GM19467 (cell line): ENCODE measurements around the gene MACF1.

Experiments used
- ATAC-seq: cut with Tn5 transposase; IDR thresholded peaks from one replicate; pipeline ENCODE4 v1.9.1; 2021; ENCODE audit warnings: mild to moderate bottlenecking, moderate library complexity; ENCODE audit not compliant: unreplicated experiment

Gene MACF1

DNA sequence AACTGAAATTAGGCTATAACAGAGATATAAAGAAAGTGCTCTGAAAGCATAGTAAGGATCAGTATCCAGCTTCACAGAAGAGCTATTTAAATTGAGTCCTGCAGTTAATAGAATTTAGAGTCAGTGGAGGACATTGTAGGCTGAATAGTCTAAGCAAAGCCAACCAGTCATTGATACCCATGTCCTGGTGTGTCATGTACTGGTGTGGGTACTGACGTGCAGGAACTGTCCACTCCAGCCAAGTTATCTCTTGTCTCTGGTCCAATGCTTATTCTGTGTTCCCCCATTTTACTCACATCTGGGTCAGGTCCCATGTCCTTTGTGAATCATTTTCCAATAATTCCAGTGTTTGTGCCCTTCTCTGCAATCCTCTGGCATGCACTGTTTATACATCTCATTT, 90.0 kb downstream of the MACF1 start:
- ATAC-seq, result no peak

GRCh38 chr1:39295901-39296300, 91.4 kb downstream of the MACF1 start:
- no peak for ATAC-seq

DNA sequence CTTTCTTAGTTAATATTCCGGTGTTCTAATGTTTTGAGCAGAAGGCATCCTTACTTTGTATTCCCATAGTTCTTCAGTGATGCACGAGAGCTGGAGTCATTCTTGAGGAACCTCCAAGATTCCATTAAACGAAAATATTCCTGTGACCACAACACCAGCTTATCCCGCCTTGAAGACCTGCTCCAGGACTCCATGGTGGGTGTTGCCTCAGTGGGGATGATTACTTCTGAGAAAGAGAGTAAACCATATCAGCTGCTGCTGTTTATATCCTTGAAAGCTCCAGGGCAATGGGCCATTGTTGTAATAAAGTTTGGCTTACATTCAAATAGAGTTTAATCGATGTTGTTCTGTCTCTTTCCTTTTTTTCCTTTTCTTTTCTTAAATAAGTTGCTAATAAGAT, 93.1 kb downstream of the MACF1 start:
- ATAC-seq, result no peak

DNA sequence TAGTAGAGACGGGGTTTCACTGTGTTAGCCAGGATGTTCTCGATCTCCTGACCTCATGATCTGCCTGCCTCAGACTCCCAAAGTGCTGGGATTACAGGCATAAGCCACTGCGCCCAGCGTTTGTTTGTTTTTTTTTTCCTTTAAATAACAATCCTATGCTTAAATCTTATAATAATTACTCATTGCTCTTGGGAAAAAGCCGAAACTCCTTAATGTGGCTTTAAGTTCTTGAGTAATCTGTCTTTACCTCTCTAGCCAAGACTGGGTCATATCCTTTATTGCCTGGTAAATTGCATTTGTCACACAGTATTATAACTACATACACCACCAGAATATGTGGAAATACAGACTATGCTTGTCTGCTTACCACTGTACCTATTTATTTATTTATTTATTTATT, 97.1 kb downstream of the MACF1 start:
- no peak for ATAC-seq

DNA sequence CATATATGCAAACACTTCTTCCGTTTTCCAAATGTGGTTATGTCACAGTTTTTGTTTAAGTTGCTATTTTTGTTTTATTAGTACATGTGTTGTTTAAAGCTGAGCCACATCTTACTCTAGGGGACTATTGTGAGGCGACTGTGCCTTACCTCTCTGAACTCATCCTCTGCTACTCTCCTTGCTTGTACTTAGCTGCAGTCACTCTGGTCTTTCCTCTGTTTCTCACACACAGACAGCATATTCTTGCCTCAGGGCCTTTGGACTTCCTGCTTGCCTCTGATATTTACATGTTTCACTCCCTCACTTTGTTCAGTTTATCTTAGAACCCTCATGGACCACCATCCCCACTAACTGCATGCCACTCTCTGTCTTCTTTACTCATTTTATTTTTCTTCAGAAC, 101.1 kb downstream of the MACF1 start:
- no peak for ATAC-seq

DNA sequence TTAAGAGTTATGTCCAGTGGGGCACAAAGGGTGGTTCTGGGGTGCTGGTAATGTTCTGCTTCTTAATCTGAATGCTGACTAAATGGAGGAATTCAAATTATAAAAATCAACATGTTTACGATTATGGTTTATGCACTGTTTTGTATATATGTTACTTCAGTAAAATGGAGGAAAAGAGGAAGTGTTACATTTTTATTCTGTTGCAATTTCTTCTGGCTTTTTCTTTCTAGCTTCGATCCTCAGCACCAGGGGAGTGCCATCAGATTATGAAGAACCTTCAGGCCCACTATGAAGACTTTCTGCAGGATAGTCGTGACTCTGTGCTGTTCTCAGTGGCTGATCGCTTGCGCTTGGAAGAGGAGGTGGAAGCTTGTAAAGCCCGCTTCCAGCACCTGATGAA, 105.5 kb downstream of the MACF1 start:
- no peak for ATAC-seq

GRCh38 chr1:39310691-39311090, 106.2 kb downstream of the MACF1 start:
- ATAC-seq, result no peak

DNA sequence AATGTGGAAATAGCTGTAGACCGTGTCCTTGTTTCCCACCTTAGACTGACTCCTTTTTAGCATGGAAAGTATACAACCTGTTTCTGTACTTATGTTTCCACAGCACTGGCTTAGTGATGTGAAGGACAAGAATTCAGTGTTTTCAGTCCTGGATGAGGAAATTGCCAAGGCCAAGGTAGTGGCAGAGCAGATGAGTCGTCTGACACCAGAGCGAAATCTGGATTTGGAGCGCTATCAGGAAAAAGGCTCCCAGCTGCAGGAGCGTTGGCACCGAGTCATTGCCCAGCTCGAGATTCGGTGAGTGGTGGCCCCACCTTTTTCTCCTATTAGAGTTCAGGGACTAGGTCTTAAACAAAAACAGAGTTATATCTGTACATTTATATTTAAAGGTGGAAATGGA, 112.6 kb downstream of the MACF1 start:
- ATAC-seq, result no peak

DNA sequence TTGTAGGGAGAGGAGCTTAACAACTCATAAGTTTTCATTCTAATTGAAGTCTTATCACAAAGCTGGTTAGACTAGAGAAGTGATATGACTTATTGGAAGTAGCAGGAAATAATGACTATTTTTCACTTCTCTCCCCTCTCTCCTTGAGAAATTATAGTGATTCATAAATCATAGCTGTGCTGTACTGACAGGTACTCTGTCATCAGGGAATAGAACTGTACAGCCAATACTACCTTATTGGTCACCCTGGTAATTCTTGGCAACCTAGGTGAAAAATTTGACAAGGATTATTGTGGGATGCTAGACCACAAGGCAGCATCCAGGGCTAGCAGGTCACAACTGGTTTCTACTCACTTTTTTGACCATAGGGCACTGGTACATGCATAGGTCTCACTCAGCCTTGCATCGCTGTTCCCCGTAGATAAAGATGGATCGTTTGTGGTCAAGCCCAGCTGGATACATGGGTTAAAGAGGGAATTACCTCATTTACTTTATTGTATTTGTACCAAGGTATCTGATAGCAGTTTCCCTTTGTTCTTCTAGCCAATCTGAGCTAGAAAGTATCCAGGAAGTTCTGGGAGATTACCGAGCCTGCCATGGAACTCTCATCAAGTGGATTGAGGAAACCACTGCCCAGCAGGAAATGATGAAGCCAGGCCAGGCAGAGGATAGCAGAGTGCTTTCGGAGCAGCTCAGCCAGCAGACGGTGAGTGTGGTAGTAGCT, 113.6 kb downstream of the MACF1 start:
- no peak for ATAC-seq

DNA sequence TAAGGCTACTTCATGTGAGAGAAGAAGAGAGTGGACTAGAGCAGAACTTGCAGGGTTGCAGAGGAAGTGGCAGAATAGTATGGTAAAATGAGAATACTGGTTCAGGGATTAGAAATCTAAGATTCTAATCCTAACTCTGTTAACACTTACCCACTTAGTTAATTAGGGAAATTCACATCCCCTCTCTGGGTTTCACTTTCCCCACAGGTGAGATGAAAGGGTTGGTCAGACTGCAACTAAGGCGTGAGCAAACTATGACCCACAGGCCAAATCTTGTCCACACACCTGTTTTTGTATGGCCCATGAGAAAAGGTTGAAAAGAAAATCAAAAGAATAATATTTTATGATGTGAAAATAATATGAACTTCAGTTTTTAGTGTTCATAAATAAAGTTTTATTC, 117.5 kb downstream of the MACF1 start:
- ATAC-seq, result no peak

DNA sequence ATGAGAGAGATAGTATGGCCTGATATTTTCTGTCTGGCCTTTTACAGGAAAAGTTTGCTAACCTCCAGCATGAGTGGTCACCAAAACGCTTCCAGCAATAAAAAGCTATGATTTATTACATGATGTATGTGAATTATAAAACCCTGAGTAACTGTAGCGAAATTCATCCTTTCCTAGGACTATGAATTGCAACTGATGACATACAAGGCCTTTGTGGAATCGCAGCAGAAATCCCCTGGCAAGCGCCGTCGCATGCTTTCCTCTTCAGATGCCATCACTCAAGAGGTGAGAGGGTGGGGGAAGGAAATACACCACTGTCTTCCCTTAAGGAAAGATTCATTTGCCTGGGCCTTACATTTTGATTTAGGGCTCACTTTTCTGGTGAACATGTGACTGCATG, 117.9 kb downstream of the MACF1 start:
- ATAC-seq, result no peak

DNA sequence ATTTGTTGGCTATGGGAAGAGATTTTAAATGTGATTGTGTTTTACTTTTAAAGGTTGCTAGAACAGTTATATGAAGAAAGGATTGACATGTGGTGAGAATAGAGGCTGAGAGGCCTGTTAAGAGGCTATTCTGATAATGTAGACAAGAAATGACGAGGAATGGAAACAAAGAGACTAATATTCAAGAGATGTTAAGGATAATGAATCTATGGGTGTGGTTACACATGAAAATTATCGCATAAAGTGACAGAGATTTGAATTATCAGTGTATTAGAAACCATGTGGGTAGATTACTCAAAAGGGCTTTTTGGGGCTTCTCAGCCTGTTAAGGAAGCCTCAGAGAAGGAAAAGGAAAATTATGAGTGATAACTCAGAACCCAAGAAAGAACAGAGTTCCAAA, 120.4 kb downstream of the MACF1 start:
- no peak for ATAC-seq

GRCh38 chr1:39326836-39327235, 122.3 kb downstream of the MACF1 start:
- ATAC-seq, result no peak

- ATAC-seq, result no peak
Measured at GRCh38 chr1:39328095-39328494, 123.6 kb downstream of the MACF1 start.

DNA sequence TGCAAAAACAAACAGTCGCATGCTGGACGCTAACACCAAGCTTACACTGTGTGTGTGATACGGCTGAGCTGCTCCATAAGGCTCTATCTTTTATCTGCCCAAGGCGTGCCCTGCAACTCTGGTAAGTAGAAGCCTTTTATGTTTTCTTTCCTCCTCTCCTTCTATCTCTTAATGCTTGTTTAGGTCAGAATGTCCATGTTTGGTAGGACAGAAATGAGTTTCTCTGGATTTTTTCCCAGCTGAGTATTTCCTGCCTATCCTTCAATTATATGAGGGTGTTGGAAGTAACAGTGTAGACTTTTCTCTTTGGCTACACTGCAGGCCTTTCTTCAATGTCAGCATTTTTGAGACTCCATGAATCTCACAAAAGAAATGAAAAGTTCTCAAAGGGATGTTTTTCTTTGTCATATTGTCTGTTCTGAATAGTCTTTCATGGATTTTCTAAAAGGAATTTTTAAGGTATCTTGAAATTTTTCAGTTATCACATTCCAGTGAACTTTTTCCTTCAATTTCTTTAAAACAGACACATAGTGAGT, 124.2 kb downstream of the MACF1 start:
- ATAC-seq, result no peak

- ATAC-seq, result no peak
Measured at GRCh38 chr1:39331647-39332046, 127.2 kb downstream of the MACF1 start.

- ATAC-seq, result no peak
Measured at GRCh38 chr1:39332291-39332690, 127.8 kb downstream of the MACF1 start.

- ATAC-seq, result no peak
Measured at GRCh38 chr1:39332828-39333227, 128.3 kb downstream of the MACF1 start.

DNA sequence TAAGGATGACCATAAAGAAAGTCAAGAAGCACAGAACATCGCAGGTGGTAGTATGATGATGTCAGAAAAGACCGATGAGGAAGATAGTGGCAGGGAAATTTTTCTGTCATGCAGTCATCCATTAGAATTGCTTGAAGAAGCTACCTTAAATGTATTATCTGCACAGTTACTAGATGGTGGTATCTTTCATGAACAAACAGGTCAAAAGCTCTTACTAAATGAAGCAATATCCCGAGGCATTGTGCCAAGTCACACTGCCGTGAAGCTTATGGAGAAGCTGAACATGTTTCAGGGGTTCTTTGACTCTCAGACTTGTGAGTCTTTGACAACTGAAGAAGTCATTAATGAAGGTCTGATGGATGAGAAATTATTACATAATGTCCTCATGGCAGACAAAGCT, 128.8 kb downstream of the MACF1 start:
- no peak for ATAC-seq

- no peak for ATAC-seq
Measured at GRCh38 chr1:39335216-39335615, 130.7 kb downstream of the MACF1 start.

DNA sequence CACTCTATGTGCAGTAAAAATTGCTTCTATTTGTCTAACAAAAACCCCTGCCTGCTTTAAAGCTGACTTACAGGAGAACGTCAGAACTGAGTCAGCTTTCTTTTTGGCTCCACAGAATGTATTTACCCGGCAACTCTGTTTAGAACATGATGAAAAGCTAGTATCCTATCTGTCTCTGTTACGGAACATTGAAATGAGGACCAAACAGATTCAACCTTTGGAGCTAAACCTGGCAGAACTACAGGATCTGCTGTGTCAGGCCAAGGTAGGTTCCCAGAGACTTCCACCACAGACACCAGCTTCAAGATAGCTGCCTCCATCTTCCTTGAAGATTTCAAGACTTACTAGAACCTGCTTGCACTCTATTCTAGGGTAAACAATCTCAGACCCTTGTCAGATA, 132.6 kb downstream of the MACF1 start:
- ATAC-seq, result no peak

DNA sequence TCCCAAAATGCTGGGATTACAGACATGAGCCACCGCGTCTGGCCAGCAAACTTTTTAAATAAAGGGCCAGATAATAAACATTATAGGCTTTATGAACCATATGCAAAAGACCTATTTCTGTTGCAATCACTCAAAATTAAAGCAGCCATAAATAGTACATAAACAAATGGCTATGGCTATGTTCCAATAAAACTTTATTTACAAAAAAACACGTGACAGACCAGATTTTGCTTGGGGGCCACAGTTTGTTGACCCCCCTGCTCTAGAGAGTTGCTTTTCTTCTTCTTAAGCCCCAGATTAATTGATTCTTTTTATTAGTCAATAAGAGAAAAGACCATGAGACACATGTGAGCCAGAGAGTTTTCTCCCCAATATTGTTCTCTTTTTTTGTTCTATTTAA, 138.3 kb downstream of the MACF1 start:
- ATAC-seq, result no peak
